Kidney (tissue), 14 donors: ENCODE measurements around the gene ADAMTS8. TPM values are rescaled to one million over a fixed set of nuclear protein-coding genes. Genes with fewer than 3 reads are reported as not detected.

Experiments used
- DNase-seq, 5 donors: peaks; one replicate each; pipeline ENCODE4 v3.0.0-alpha.2; 2013 to 2020
- FAIRE-seq: peaks from 2 replicates; lab custom pipeline; 2012; peaks lifted over from hg19 to GRCh38; lab: Jason Lieb, UNC
- H3K27ac ChIP-seq, 2 donors: one replicate each; pipeline ENCODE4 v1.7.0; 2013; ENCODE audit warnings: low read depth in 2 of 2, low read length in 2 of 2, inconsistent platforms in 1 of 2
- H3K27me3 ChIP-seq: one replicate; pipeline ENCODE4 v1.7.1; 2013; ENCODE audit warnings: low read length, inconsistent platforms; ENCODE audit not compliant: control insufficient read depth, insufficient read depth
- H3K36me3 ChIP-seq, 3 donors: one replicate each; pipeline versions ENCODE4 v1.7.0 to v1.7.1; 2013; ENCODE audit warnings: low read length in 3 of 3, control low read depth in 1 of 3, inconsistent platforms in 1 of 3; ENCODE audit not compliant: insufficient read depth in 3 of 3, control insufficient read depth in 2 of 3
- H3K4me1 ChIP-seq, 3 donors: one replicate each; pipeline versions ENCODE4 v1.7.0 to v1.7.1; 2013; ENCODE audit warnings: low read length in 3 of 3, inconsistent platforms in 1 of 3, low read depth in 1 of 3; ENCODE audit not compliant: control insufficient read depth in 2 of 3, insufficient read depth in 2 of 3
- H3K4me3 ChIP-seq, 3 donors: one replicate each; pipeline versions ENCODE4 v1.7.0 to v1.8.1; 2013; ENCODE audit warnings: low read length in 3 of 3, control low read depth in 1 of 3, inconsistent platforms in 1 of 3
- H3K9ac ChIP-seq, 3 donors: one replicate each; pipeline versions ENCODE4 v1.7.0 to v1.7.1; 2013; ENCODE audit warnings: low read length in 3 of 3, control low read depth in 1 of 3, inconsistent platforms in 1 of 3
- H3K9me3 ChIP-seq, 3 donors: one replicate each; pipeline versions ENCODE4 v1.7.0 to v1.7.1; 2013; ENCODE audit warnings: low read length in 3 of 3, control low read depth in 1 of 3, inconsistent platforms in 1 of 3; ENCODE audit not compliant: control insufficient read depth in 2 of 3, insufficient read depth in 1 of 3
- intact Hi-C: fragments of 100-400 bp; cut with DNase I; formaldehyde crosslinking; loops from one replicate; pipeline ENCODE4 v1.11.1; 2022
- polyA plus RNA-seq: library from polyadenylated mRNA; stranded (reverse); fragments of 350-450 nt; fragmentation: Illumina TruSeq; extraction: RNeasy Lipid Tissue Mini Kit (QIAGEN cat#74804); gene quantifications from one replicate; pipeline ENCODE4 v1.2.3, GENCODE V29; 2014; ENCODE audit warnings: low read depth, low replicate concordance; ENCODE audit not compliant: insufficient read depth
- total RNA-seq: library from RNA; stranded (reverse); fragmentation: NEBNext Ultra II Directional; extraction: Animal tissue kit (Norgen Biotek cat#: 25700); gene quantifications from one replicate; pipeline ENCODE4 v1.2.1, GENCODE V29; 2021
- TF ChIP-seq, protein P1 (sequence below): IDR thresholded peaks from 3 replicates; pipeline ENCODE4 v1.5.1; 2012; ENCODE audit warnings: mild to moderate bottlenecking, moderate library complexity, borderline replicate concordance; ENCODE audit not compliant: insufficient read depth; ENCODE audit errors: extremely low read depth
- donor health status: control.
- donor health status: control.
- donor health status: control.
- donor health status: control.
- donor health status: control.
- donor health status: DM: yes; HTN: yes; CAD: no.
- donor health status: Normal renal cell carcinoma (clear cell type).

Gene ADAMTS8
- total and polyA plus RNA-seq, 2 donors from 2014 or later, result 1.2 to 1.6 TPM

DNA sequence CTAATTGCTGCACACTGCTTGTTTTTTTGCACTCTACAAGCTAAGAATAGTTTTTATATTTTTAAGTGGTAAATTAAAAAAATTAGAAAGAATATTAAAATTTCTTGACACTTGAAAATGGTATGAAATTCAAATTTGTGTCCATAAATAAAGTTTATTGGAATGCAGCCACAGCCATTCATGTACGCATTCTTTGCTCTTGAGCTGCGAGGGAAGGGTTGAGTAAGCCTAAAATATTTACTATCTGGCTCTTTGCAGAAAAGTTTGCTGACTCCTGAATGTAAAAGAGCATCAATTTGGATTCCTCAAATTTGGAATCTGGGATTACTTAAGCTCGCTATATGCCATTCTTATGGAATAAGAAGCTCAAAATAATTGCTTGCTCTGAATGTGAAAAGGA, 3.4 kb upstream of the ADAMTS8 start:
- H3K4me1 ChIP-seq, result peaks cover 0 to 8% (median 8%) of the 10 kb centered on the region in 3 donors
- no peak overlapping the region for H3K4me3 ChIP-seq
- TF ChIP-seq, protein P1, sequence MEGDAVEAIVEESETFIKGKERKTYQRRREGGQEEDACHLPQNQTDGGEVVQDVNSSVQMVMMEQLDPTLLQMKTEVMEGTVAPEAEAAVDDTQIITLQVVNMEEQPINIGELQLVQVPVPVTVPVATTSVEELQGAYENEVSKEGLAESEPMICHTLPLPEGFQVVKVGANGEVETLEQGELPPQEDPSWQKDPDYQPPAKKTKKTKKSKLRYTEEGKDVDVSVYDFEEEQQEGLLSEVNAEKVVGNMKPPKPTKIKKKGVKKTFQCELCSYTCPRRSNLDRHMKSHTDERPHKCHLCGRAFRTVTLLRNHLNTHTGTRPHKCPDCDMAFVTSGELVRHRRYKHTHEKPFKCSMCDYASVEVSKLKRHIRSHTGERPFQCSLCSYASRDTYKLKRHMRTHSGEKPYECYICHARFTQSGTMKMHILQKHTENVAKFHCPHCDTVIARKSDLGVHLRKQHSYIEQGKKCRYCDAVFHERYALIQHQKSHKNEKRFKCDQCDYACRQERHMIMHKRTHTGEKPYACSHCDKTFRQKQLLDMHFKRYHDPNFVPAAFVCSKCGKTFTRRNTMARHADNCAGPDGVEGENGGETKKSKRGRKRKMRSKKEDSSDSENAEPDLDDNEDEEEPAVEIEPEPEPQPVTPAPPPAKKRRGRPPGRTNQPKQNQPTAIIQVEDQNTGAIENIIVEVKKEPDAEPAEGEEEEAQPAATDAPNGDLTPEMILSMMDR, result no peak
- H3K9ac ChIP-seq, result no peak overlapping the region
- H3K27ac ChIP-seq, result no peak overlapping the region
- DNase-seq (no peak), FAIRE-seq (no peak)
- no peaks in the 10 kb centered on the region for H3K36me3 ChIP-seq
- no peaks in the 10 kb centered on the region for H3K9me3 ChIP-seq
- H3K27me3 ChIP-seq, result peaks cover 16% of the 10 kb centered on the region
- intact Hi-C loops, result loop anchor here (5.0 to 10.0 kb wide), 2 partner anchors 403 to 430 kb away; no protein-coding TSS in a partner anchor

DNA sequence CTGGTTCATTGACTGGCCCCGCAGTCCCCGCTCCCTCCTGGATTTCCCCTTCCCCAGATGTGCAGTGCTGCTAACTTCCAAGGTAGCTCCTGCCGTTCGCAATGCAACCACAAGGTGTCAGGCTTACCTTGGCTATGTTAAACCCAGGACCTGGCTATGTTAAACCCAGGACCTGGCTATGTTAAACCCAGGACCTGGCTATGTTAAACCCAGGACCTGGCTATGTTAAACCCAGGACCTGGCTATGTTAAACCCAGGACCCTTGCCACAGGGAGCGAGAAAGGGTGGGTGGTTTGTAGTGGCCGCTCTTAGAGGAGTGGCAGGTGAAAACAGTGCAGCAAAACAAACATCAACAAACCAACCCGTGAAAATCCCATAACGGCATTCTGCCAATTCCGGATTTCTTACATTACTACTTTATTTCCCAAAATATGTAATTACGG, 2.9 kb upstream of the ADAMTS8 start:
- Histone ChIP-seq H3K9me3 (no peaks in the 10 kb centered on the region), H3K4me3 (no peak overlapping the region), H3K27ac (no peak overlapping the region), H3K9ac (no peak overlapping the region), H3K27me3 (peaks cover 20% of the 10 kb centered on the region), H3K36me3 (no peaks in the 10 kb centered on the region), H3K4me1 (peaks cover 0 to 8% (median 8%) of the 10 kb centered on the region in 3 donors)
- intact Hi-C loops, result loop anchor here (5.0 to 10.0 kb wide), 2 partner anchors 403 to 431 kb away; no protein-coding TSS in a partner anchor
- TF ChIP-seq, protein P1, result peak; percentile 85
- peak in 4 of 5 donors; percentile 85 to 90 (median 86) for DNase-seq
- no peak for FAIRE-seq

DNA sequence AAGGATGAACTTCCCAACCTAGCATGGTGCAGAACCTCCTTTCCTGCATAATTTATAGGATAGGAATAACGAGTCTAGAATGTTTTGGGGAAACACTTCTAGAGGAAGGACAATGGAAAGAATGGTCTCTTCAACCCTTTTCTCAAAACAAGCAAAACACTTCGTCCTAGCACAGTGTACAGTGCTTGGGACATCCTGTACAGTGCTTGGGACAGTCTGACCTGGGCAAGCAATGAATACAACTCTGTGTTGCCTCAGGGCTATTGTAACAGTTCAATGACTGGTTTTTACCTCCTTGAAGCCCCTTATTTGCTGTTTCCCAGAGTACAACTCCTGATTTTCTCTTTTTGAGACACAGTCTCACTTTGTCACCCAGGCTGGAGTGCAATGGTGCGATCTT, 1.6 kb upstream of the ADAMTS8 start:
- Histone ChIP-seq H3K4me3 (no peak overlapping the region), H3K4me1 (peaks cover 0 to 8% (median under 1%) of the 10 kb centered on the region in 3 donors), H3K27ac (no peak overlapping the region), H3K9ac (no peak overlapping the region), H3K27me3 (peaks cover 23% of the 10 kb centered on the region), H3K9me3 (no peaks in the 10 kb centered on the region), H3K36me3 (no peaks in the 10 kb centered on the region)
- DNase-seq (no peak), FAIRE-seq (no peak)
- TF ChIP-seq, protein P1, result no peak
- intact Hi-C loops, result loop anchor here (5.0 to 10.0 kb wide), 2 partner anchors 405 to 432 kb away; no protein-coding TSS in a partner anchor

DNA sequence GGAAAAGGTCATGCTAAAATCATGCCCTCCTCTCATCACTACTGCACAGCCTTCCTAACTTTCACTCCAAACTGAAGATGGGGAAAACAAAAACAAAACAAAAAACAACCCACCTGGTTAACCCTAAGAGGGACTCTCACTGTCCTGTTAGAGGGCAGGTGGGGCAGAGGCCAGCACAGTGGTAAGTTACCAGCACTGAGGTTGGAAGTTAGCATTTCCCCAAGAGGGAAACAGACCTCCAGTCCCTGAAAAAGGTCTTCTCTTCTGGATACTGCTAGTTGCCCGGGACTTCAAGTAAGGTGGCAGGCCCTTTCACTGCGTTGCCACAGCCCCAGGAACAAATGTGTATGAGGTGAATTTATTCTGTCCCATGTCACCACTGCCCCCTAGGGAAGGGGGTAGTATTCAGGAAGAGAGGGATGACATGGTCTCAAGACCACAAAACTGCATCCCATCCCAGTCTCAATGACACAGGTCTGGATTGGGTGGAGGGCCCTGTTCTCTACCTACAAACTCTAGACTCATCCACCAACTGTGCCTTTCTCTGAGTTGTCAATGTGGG, 792 bp upstream of the ADAMTS8 start:
- Histone ChIP-seq H3K4me3 (peak overlapping the region in 1 of 3 donors; percentile 22), H3K4me1 (peaks cover 0 to 8% (median 0%) of the 10 kb centered on the region in 3 donors), H3K36me3 (no peaks in the 10 kb centered on the region), H3K27ac (no peak overlapping the region), H3K9me3 (no peaks in the 10 kb centered on the region), H3K27me3 (peaks cover 23% of the 10 kb centered on the region), H3K9ac (no peak overlapping the region)
- TF ChIP-seq, protein P1, result no peak
- intact Hi-C loops, result no loop called here
- FAIRE-seq (no peak), DNase-seq (no peak)
